GM21529 (cell line): ENCODE data around the gene VSIG4.
A peak's percentile ranks its signal among the peaks of the same experiment; 100 is the strongest.

ENCODE experiments used
- ATAC-seq: cut with Tn5 transposase; IDR thresholded peaks from one replicate; pipeline ENCODE4 v1.9.1; 2021; ENCODE audit not compliant: unreplicated experiment

Gene VSIG4

GRCh38 chrX:66009231-66009845 is 30.5 kb downstream of the VSIG4 start:
- ATAC-seq: no peak

DNA sequence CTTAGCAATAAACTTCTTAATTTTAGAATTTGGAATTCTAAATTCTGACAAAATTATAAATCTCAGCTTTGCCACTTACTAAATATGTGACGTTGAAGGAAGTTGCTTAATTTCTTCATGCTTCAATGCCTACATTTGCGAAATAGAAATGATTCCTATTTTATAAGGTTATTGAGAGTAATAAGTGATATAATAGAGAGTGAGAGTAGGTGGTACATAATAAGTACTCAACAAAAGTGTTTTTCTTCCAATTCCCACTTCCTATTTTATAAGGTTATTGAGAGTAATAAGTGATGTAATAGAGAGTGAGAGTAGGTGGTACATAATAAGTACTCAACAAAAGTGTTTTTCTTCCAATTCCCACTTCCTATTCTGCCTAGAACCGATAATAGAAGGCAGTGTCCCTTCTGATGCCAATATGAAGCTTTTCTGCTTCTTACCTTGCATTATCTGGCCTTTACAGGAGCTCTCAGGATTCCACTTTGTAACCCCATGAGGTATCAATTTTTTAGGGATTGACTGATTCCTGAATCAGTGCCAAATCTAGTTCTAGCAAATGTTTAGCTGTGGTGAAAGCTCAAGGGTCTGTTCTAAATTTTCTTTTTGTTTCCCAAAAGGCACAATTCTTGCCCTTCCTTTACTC is 31.4 kb downstream of the VSIG4 start:
- no peak for ATAC-seq

GRCh38 chrX:66007851-66008250 is 32.0 kb downstream of the VSIG4 start:
- no peak for ATAC-seq

DNA sequence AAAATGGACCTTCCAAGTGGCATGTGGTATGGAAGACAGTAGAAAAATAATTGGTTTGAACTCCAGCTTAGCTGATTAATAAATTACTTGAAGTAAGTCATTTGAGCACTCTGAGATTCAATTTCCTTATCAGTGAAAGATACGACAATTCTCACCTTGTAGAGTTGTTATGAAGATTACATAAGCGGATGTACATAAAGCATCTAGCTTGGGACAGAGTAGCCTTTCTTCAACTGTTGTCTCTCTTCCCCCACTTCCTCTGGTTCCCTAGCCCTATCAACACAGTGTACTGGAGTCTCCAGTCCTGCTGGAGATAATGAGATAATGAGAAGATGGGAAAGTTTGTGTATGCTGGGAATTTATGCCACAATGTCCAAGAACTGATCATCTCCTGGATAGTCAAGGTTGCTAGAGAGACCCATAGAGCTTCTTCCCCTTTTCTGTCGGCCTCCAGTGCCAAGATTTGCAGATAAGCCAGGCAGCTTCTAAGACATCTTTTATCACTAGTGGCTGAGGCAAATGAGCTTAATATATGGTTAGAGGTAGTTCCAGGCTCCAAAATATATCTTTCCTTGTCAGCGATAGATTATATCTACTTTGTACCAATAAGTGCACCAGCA is 33.9 kb downstream of the VSIG4 start:
- no peak for ATAC-seq

- no peak for ATAC-seq
These were observed 34.7 kb downstream of the VSIG4 start for GRCh38 chrX:66004928-66005829.

GRCh38 chrX:66002824-66003680 is 36.8 kb downstream of the VSIG4 start:
- ATAC-seq: peak; percentile 73

- no peak for ATAC-seq
These were observed 38.3 kb downstream of the VSIG4 start for GRCh38 chrX:66001596-66001995.

DNA sequence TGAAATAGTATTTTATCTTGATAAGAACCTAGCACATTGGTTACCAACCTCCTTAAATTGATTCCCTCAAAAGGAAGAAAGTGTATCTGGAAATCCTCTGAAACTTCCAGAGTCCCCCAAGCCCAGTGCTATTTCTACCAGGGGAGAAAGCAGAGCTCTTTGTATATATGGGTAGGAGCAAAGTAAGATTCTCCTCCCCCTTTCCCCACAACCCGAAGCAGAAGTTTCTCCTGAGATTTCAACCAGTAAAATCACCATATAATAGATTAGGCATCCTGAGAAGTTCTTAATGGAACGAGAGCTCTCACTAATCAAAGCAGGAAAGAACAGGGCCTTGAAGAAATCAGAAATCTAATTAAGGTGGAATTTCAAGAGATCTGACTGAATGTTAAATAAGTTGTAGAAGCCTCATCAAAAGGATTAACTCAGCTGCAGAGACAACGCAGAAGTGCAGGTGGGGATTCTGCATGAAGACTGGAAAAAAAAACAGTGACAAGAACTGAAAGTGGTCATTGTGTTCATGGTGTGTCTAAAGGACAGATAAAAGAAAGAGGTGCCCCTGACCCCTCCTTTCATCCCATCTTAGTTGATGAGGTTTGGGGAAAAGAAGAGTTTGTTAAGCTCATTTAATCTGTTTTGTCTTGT is 39.1 kb downstream of the VSIG4 start:
- ATAC-seq: no peak

- no peak for ATAC-seq
These were observed 39.7 kb downstream of the VSIG4 start for GRCh38 chrX:66000178-66000577.

- ATAC-seq: no peak
These were observed 40.2 kb downstream of the VSIG4 start for GRCh38 chrX:65999563-66000148.

DNA sequence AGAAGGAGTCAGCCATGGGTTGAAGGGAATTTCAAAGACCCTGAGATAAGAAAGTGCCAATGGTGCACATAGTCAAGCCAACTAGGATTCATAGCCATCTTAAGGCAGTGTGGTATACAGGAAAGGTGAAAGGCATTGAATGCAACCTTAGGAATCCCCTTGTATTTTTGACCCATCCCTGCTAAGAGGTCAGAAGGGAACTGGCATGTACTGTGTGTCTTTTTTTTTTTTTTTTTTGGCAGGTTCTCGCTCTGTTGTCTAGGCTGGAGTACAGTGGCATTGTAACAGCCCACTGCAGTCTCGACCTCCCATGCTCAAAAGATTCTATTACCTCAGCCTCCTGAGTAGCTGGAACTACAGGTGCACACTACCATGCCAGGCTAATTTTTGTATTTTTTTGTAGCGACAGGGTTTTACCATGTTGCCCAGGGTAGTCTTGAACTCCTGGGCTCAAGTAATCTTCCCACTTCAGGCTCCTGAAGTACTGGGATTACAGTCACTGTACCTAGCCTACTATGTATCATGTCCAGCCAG is 40.8 kb downstream of the VSIG4 start:
- no peak for ATAC-seq

- ATAC-seq: no peak
These were observed 41.7 kb downstream of the VSIG4 start for GRCh38 chrX:65997978-65998717.

DNA sequence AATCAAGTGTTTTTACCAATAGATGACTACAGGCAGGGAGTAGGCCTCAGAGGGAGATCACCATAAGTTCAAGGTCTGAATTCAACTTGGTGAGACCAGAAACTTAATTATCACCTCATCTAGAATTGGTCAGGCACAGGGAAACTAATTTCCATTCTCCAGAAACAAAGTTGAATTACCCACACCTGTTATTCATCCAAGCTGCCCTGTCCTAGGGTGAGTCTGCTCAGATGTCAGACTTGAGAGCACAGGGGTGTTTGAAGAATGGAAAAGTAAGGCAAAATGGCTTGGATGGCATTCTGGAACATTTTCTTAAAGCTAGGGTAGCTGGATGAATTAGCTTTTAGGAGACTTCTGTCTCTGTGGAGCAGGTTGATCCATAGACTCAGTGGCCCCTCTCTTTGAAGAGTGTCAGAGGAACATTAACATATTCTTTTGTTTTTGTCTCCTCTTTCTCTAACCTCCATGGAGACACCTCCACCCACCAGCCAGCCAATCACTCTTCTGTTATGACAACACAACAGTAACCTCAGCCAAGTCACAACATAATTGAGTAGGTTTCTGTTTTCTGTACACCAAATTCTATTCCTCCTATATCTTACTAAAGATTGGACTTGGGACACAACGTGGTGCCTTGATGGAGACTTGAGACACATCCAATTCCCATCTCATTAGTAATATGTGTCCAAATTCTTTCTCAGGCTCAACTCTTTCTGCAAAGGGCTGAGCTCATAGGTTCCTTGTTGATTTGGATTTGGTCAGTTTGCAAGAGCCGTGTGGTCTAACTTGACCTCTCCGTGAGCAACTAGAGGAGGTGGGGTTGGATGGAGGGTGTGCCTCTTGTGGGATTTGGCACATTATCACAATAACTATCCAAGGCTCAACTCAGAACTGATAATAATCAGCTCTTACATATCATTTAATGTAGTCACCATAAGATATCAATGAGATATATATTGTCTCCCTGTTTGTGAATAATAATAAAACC is 45.1 kb downstream of the VSIG4 start:
- ATAC-seq: no peak

- no peak for ATAC-seq
These were observed 45.9 kb downstream of the VSIG4 start for GRCh38 chrX:65993915-65994460.

- ATAC-seq: no peak
These were observed 46.5 kb downstream of the VSIG4 start for GRCh38 chrX:65993332-65993731.

- no peak for ATAC-seq
These were observed 49.2 kb downstream of the VSIG4 start for GRCh38 chrX:65990702-65991101.

DNA sequence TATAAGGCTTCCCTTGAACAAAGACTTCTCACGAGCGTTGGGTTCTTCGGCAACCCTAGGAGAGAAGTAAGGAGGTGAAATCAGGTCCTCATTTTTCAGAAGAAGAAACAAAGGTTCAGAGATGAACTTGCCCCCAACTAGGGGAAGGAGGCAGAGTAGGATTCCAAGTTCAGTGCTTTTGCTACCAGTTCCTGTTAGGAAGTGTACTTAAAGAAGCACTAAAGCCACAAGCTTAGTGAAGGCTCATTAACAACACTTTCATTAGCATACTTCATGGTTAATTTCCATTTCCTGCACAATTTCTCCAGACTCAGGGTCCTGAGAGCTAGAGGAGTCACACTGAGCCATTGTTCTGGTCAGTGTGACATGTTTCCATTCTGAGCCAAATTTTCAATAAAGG is 52.1 kb downstream of the VSIG4 start:
- no peak for ATAC-seq
